AG10803 (cell line): ENCODE measurements around the gene DDTL.
"Not testable (repeated sequence)": the region's sequence is repeated elsewhere in the genome, so short reads cannot be mapped to it uniquely, and the experiment has no call there.

Experiments used
- DNase-seq: peaks from one replicate; pipeline ENCODE4 v3.0.0; 2010; ENCODE audit warnings: low read depth
- H3K4me3 ChIP-seq: 2 replicates; pipeline ENCODE4 v1.5.1; 2011; ENCODE audit warnings: mild to moderate bottlenecking, low read length, control low read depth
- CTCF ChIP-seq: conservative IDR thresholded peaks from 2 replicates; pipeline ENCODE4 v1.5.1; 2011; ENCODE audit warnings: mild to moderate bottlenecking, low read length, control low read depth, inconsistent platforms

Gene DDTL

GRCh38 chr22:23977304-23977703, 10.6 kb downstream of the DDTL start:
- not testable (repeated sequence) for DNase-seq

GRCh38 chr22:23979557-23980240, 13.0 kb downstream of the DDTL start, which contains the start of gene GSTT2:
Gene GSTT2 (plus strand): TSS chr22:23980134.
- H3K4me3 ChIP-seq, DNase-seq: not testable (repeated sequence)

More at GRCh38 chr22:23977304-23977703, 10.6 kb downstream of the DDTL start:
- H3K4me3 ChIP-seq: not testable (repeated sequence)

GRCh38 chr22:23980567-23980966, 13.9 kb downstream of the DDTL start:
- not testable (repeated sequence) for H3K4me3 ChIP-seq, DNase-seq

GRCh38 chr22:23984430-23984829, 17.7 kb downstream of the DDTL start:
- TF ChIP-seq CTCF: peak; percentile 60
- no peak for DNase-seq
- no peak overlapping the region for H3K4me3 ChIP-seq

GRCh38 chr22:23986089-23986488, 19.4 kb downstream of the DDTL start:
- not testable (repeated sequence) for H3K4me3 ChIP-seq, DNase-seq

- DNase-seq, H3K4me3 ChIP-seq: not testable (repeated sequence)
These were observed 20.0 kb downstream of the DDTL start for GRCh38 chr22:23986538-23987178.

- not testable (repeated sequence) for H3K4me3 ChIP-seq, DNase-seq
These were observed 23.0 kb downstream of the DDTL start for GRCh38 chr22:23989583-23990244.

- not testable (repeated sequence) for DNase-seq, H3K4me3 ChIP-seq
These were observed 26.4 kb downstream of the DDTL start for GRCh38 chr22:23993080-23993479.

- not testable (repeated sequence) for DNase-seq, H3K4me3 ChIP-seq
These were observed 27.0 kb downstream of the DDTL start for GRCh38 chr22:23993581-23994177.

- H3K4me3 ChIP-seq: no peak overlapping the region
- TF ChIP-seq CTCF: no peak
- no peak for DNase-seq
These were observed 30.4 kb downstream of the DDTL start for GRCh38 chr22:23997092-23997491.

GRCh38 chr22:23999779-24000178, 33.1 kb downstream of the DDTL start:
- DNase-seq, H3K4me3 ChIP-seq: not testable (repeated sequence)

GRCh38 chr22:24001314-24001713, 34.6 kb downstream of the DDTL start:
- TF ChIP-seq CTCF: no peak
- no peak for DNase-seq
- H3K4me3 ChIP-seq: no peak overlapping the region
